Hepatocyte (in vitro differentiated cells): Measurements from ENCODE around the gene PDIA6.

Experiments used
- CTCF ChIP-seq: fragments of 200-600 bp; sonication (generic); IDR thresholded peaks from 2 replicates; pipeline ENCODE4 v1.5.1; 2016; ENCODE audit warnings: antibody characterized with exemption, mild to moderate bottlenecking; ENCODE audit not compliant: poor library complexity
- EZH2 ChIP-seq: fragments of 200-600 bp; sonication (generic); IDR thresholded peaks from 2 replicates; pipeline ENCODE4 v1.6.1; 2016; ENCODE audit warnings: antibody characterized with exemption, mild to moderate bottlenecking, borderline replicate concordance

- TF ChIP-seq CTCF (no peak), EZH2 (no peak)
Observed at GRCh38 chr2:10841547-10842219, 29.1 kb upstream of the PDIA6 start.
